OCI-LY1 (cell line): ENCODE measurements around the gene FANCD2OS.

ENCODE experiments used
- H2AFZ ChIP-seq: fragments of 200-600 bp; sonication (generic), shearing (Covaris generic); 2 replicates; pipeline ENCODE4 v1.6.0; 2014; ENCODE audit warnings: antibody characterized with exemption, mild to moderate bottlenecking, low read length
- H3F3A ChIP-seq: fragments of 200-600 bp; sonication (generic), shearing (Covaris generic); 2 replicates; pipeline ENCODE4 v1.6.0; 2014; ENCODE audit warnings: mild to moderate bottlenecking, antibody characterized with exemption, low read length, moderate library complexity; ENCODE audit not compliant: insufficient read depth
- H3K27ac ChIP-seq: fragments of 200-600 bp; sonication (generic); 2 replicates; pipeline ENCODE4 v1.5.1; 2014; ENCODE audit warnings: low read length, mixed run types, mild to moderate bottlenecking, low read depth; ENCODE audit not compliant: poor library complexity, severe bottlenecking
- H3K27me3 ChIP-seq: fragments of 200-600 bp; sonication (generic); 2 replicates; pipeline ENCODE4 v1.6.0; 2014; ENCODE audit warnings: antibody characterized with exemption, mild to moderate bottlenecking, low read length, moderate library complexity; ENCODE audit not compliant: insufficient read depth
- H3K36me3 ChIP-seq: fragments of 200-600 bp; sonication (generic); 2 replicates; pipeline ENCODE4 v1.6.1; 2014; ENCODE audit warnings: mild to moderate bottlenecking, antibody characterized with exemption, low read length, moderate library complexity, mixed read lengths; ENCODE audit not compliant: insufficient read depth
- H3K4me1 ChIP-seq: fragments of 200-600 bp; sonication (generic); 2 replicates; pipeline ENCODE4 v1.5.1; 2014; ENCODE audit warnings: mild to moderate bottlenecking, low read length, moderate library complexity; ENCODE audit not compliant: insufficient read depth, severe bottlenecking
- H3K4me2 ChIP-seq: fragments of 200-600 bp; sonication (generic), shearing (Covaris generic); 2 replicates; pipeline ENCODE4 v1.6.1; 2014; ENCODE audit warnings: low read length
- H3K4me3 ChIP-seq: fragments of 200-600 bp; sonication (generic); 2 replicates; pipeline ENCODE4 v1.5.1; 2014; ENCODE audit warnings: low read length, low read depth, mild to moderate bottlenecking, mixed read lengths; ENCODE audit not compliant: poor library complexity, severe bottlenecking
- H3K79me2 ChIP-seq: fragments of 200-600 bp; shearing (Covaris generic); 2 replicates; pipeline ENCODE4 v1.6.1; 2016; ENCODE audit warnings: mixed run types, low read length, mixed read lengths; ENCODE audit not compliant: insufficient read depth
- H3K9ac ChIP-seq: fragments of 200-600 bp; sonication (generic), shearing (Covaris generic); 2 replicates; pipeline ENCODE4 v1.6.1; 2014; ENCODE audit warnings: mild to moderate bottlenecking, low read length, mixed read lengths
- H3K9me2 ChIP-seq: fragments of 200-600 bp; sonication (generic), shearing (Covaris generic); 2 replicates; pipeline ENCODE4 v1.6.1; 2014; ENCODE audit warnings: low read depth, mild to moderate bottlenecking, low read length, mixed read lengths
- H3K9me3 ChIP-seq: fragments of 200-600 bp; shearing (Covaris generic); 2 replicates; pipeline ENCODE4 v1.6.1; 2014; ENCODE audit warnings: low read length, mixed read lengths
- H4K20me1 ChIP-seq: fragments of 200-600 bp; sonication (generic), shearing (Covaris generic); 2 replicates; pipeline ENCODE4 v1.6.0; 2016; ENCODE audit warnings: mild to moderate bottlenecking, low read length; ENCODE audit not compliant: insufficient read depth
- EZH2 ChIP-seq: fragments of 200-600 bp; sonication (generic), shearing (Covaris generic); IDR thresholded peaks from 2 replicates; pipeline ENCODE4 v1.8.0; 2017; ENCODE audit warnings: borderline replicate concordance, mixed run types, mild to moderate bottlenecking, antibody characterized with exemption, low read length, moderate library complexity, mixed read lengths
- TF ChIP-seq, protein P1 (sequence below): fragments of 200-600 bp; sonication (generic), shearing (Covaris generic); IDR thresholded peaks from 2 replicates; pipeline ENCODE4 v1.5.1; 2017; ENCODE audit warnings: mild to moderate bottlenecking, antibody characterized with exemption, low read length, moderate library complexity, mixed read lengths

The FANCD2OS gene, protein sequence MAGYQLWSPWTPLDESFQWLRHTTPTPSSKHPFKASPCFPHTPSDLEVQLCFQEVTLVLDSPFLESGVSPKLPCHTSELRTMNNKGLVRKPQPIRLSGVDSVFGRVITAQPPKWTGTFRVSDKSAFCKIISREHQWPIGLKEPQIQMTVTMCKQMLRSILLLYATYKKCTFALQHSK

GRCh38 chr3:10108091-10108490 is at the start of gene FANCD2OS:
TSS of gene FANCD2OS (minus strand) at chr3:10108255. CDS start at chr3:10104774, 3,481 bp downstream.
- Histone ChIP-seq H3K9me2 (no peaks in the 10 kb centered on the region), H2AFZ (no peak within 1 kb of the TSS), H3K9me3 (no peaks in the 10 kb centered on the region), H3F3A (no peaks in the 10 kb centered on the region), H3K27me3 (no peaks in the 10 kb centered on the region), H4K20me1 (no peaks in the 10 kb centered on the region), H3K27ac (no peak within 1 kb of the TSS), H3K9ac (no peak within 1 kb of the TSS), H3K36me3 (no peaks in the 10 kb centered on the region), H3K79me2 (no peaks in the 10 kb centered on the region), H3K4me3 (no peak within 1 kb of the TSS), H3K4me2 (no peak within 1 kb of the TSS), H3K4me1 (no peaks in the 10 kb centered on the region)
- TF ChIP-seq, protein P1, sequence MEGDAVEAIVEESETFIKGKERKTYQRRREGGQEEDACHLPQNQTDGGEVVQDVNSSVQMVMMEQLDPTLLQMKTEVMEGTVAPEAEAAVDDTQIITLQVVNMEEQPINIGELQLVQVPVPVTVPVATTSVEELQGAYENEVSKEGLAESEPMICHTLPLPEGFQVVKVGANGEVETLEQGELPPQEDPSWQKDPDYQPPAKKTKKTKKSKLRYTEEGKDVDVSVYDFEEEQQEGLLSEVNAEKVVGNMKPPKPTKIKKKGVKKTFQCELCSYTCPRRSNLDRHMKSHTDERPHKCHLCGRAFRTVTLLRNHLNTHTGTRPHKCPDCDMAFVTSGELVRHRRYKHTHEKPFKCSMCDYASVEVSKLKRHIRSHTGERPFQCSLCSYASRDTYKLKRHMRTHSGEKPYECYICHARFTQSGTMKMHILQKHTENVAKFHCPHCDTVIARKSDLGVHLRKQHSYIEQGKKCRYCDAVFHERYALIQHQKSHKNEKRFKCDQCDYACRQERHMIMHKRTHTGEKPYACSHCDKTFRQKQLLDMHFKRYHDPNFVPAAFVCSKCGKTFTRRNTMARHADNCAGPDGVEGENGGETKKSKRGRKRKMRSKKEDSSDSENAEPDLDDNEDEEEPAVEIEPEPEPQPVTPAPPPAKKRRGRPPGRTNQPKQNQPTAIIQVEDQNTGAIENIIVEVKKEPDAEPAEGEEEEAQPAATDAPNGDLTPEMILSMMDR: no peak
- no peak for TF ChIP-seq EZH2

- Histone ChIP-seq H3K9me2 (no peaks in the 10 kb centered on the region), H3K79me2 (no peaks in the 10 kb centered on the region), H3F3A (no peaks in the 10 kb centered on the region), H3K4me3 (no peak overlapping the region), H3K4me1 (peaks cover 3% of the 10 kb centered on the region), H3K27ac (no peak overlapping the region), H3K9ac (no peak overlapping the region), H4K20me1 (no peaks in the 10 kb centered on the region), H3K27me3 (no peaks in the 10 kb centered on the region), H3K9me3 (no peaks in the 10 kb centered on the region), H3K36me3 (peaks cover 16% of the 10 kb centered on the region), H3K4me2 (no peak overlapping the region), H2AFZ (no peak overlapping the region)
- TF ChIP-seq, protein P1: no peak
- no peak for TF ChIP-seq EZH2
Observed at GRCh38 chr3:10157031-10157430, 49.0 kb upstream of the FANCD2OS start.

GRCh38 chr3:10155658-10156057 is 47.6 kb upstream of the FANCD2OS start:
- Histone ChIP-seq H3K4me3 (no peak overlapping the region), H3K27ac (no peak overlapping the region), H3K27me3 (no peaks in the 10 kb centered on the region), H3K9ac (no peak overlapping the region), H3K9me3 (no peaks in the 10 kb centered on the region), H3K79me2 (no peaks in the 10 kb centered on the region), H3K36me3 (peaks cover 30% of the 10 kb centered on the region), H2AFZ (no peak overlapping the region), H3K4me1 (no peaks in the 10 kb centered on the region), H3K9me2 (no peaks in the 10 kb centered on the region), H4K20me1 (no peaks in the 10 kb centered on the region), H3K4me2 (no peak overlapping the region), H3F3A (no peaks in the 10 kb centered on the region)
- TF ChIP-seq, protein P1: no peak
- TF ChIP-seq EZH2: no peak
